Stimulated activated CD4-positive, alpha-beta T cell treated with anti-CD3 and anti-CD28 coated beads, TNF-alpha, amount 100 ng/mL, for 48 hours (primary cell): ENCODE results near the gene METTL25B.
A peak's percentile ranks its signal among the peaks of the same experiment; 100 is the strongest.

Experiments used
- DNase-seq, 3 donors: peaks; one replicate each; pipeline ENCODE4 v3.0.0-alpha.2; 2020; ENCODE audit warnings: low read depth in 3 of 3

METTL25B gene

DNA sequence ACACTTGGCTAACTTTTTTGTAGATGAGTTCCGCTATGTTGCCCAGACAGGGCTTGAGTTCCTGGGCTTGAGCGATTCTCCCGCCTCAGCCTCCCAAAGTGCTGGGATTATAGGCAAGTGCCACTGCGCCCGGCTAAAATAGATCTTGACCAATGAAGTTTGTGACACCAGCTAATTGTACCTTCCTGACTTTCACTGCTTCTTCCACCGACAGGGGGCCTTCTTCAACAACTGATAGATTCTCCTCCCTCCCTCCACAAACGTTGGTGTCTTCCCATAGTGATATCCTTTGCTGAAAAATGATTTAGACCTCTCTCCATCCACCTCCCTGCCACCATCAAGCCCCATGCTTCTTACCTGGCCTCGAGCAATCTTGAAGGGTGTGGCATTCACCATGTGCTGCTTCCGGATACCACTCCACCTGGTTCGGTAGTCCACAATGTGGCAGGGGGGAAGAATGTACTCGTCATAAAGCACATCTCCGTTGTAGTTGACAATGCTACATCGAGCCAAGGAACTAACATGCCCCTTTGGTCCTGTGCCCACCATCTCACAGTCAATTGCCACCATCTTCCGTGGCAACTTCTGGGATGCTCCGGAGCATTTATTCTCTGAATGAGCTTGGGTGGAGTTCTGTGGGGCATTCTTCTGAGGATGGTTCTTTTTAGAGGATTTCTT, 1.6 kb upstream of the METTL25B start:
- no peak for DNase-seq

DNA sequence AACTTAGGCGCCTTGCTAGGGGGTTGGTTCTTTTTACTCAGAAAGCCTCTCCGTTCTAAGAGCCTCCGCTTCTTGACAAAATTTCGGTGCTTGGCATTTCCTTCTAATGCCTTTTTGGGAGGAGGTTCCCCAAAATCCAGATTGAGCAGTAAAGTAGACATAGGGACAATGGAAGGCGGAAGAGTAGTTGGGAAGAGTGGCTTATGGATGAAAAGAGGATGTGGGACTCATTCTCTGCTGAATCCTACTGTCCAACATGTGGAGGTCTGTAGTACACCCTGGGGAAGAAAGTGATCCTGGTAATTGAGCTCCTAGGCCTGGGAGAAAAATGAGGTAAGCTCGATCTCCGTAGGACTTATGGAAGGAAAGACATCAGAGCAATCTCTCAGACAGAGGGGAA, 777 bp upstream of the METTL25B start:
- no peak for DNase-seq

DNA sequence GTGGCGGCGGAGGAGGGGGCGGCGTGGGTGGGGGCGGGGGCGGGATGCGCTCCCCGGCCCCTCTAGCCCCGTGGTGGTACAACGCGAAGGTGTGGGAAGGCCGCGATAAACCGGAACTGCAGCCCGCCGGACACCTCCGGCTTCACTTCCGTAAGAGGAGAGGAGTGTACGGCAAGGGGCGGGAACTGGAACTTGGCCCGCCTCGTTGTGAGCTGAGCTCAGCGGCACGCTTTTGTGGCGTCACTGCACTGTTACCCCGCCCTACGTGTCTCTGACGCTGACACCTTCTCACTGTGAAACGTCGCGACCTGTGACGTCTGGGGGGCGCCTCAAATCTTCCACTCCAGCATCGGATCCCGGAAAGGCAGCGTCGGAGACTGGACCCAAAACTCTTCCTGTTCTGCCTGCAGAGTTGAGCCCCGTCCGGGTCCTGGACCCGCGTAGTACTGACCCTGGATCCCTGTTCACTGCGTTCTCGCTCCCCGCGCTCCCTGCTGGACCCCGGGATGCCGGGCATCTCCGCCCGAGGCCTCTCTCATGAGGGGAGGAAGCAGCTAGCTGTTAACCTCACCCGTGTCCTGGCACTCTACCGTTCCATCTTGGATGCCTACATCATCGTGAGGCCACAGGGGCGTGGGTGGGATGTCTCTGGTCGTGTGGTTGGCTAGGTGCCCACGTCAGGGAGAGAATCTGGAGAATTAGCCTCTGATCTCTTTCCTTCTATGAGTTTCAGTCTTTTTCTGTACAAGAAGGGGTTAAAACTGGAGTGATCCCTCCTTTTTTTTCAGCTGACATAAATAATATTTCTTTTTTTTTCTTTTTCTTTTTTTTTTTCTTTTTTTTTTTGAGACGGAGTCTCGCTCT, 562 bp downstream of the METTL25B start, which contains the start of gene ISG20L2:
Gene ISG20L2, minus strand, starts transcription at position 168 of the 864 bp plus-strand sequence. CDS start 1,114 bp downstream, outside the sequence.
- DNase-seq, result peak; percentile 92 to 97 (median 94)

DNA sequence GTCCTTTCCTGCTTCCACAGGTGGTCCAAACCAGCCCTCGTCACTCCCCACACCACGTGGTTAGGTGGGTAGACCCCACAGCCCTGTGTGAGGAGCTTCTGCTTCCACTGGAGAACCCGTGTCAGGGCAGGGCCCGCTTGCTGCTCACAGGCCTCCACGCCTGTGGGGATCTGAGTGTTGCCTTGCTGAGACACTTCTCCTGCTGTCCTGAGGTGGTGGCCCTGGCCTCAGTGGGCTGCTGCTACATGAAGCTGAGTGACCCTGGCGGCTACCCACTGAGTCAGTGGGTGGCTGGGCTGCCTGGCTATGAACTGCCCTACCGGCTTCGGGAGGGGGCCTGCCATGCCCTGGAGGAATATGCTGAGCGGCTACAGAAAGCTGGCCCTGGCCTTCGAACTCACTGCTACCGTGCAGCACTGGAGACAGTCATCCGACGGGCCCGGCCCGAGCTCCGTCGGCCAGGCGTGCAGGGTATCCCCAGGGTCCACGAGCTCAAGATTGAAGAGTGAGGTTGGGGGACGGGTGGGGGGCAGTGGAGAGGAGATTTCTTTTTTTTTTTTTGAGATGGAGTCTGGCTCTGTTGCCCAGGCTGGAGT, 5.8 kb downstream of the METTL25B start:
- no peak for DNase-seq

DNA sequence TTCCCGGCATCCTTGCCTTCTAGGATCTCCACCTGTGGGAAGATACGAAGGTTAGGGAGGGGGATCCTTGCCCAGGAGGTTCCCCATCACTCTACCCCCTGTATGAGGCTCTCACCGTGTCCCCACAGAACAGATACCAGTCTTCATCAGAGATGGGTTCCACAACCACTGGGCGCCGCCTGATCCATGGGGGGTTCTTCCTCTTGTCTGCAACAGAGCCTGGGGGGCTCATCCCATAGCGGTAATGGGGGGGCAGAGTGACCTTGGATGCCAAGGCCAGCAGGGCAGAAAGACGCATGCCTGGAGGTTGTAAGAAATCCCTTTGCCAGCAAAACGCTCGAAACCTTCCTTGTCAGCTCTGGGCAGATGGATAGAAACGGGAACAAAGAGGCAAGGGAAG, 10.1 kb downstream of the METTL25B start:
- DNase-seq, result no peak

DNA sequence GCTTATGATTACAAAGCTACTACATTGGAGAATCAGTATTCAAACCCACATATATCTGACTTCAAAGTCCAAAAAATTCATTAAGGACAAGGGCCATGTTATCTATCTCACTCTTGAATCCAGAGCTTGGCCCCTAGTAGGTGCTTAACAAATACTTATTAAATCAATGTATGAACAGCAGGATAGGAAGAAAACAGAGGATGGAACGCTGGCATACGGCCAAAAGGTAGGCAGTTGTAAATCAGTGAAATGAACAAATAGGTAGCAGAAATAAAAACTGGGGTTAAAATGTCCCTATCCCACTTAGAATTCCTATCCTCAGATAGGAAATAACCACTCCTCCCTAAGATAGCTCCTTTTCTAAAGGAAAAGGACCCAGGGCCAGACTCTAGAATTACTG, 10.6 kb downstream of the METTL25B start:
- no peak for DNase-seq

DNA sequence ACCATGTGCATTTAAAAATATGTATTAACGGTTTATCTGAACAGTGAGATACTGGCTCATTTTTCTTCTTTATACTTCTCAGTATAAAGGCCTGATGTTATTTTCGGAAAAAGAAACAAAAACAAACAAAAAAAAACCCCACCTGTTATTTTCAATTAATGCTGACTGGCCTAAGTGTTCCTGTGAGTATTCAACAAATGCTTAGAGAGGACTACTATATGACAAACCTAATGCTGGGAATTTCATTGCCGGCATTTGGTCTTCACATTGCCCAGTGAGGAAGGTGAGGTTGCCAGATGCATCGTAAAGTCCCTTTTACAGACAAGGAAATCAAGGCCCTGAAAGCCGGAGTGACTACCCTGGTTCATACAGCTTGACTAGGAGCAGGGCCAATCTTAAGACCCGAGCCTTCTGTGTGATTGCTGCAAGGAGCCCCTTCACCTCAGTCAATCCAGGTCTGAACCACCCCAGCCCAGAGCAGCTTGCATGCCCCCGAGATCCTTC, 12.0 kb downstream of the METTL25B start:
- no peak for DNase-seq

DNA sequence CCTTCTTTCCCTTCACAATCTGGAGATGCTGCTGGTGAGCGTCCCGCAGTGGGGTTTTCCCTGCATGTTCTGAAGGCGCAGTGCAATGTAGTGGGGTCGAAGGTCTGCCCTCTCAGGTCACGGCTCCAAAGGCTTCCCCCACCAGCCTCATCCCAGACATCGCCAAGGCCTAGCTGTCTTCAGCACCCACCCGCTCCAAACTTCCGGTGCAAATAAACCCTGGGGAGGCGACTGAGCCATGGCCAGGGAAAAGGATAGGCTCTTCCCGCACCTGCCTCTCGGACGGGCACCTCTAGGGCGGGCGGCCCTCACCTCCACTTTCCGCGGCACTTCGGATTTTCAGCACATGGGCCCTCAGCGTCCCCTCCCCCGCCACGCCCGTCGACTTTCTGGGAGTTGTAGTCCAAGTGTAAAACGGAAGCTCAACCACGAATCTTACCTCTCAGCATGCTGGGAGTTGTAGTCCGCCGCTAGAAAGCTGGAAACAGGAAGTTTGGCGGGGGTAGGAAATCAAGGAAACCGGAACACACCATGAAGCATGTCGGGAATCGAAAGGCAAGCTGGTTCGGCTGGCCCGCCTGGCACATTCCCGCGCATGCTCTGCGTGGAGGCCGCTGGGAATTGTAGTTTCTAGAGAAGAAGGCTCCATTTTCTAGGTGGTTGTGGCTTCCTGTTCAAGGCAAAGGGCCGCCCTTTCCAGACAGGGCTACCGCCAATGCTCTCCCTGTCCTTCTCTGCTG, 12.6 kb downstream of the METTL25B start, which contains the start of gene MRPL24:
Gene MRPL24, minus strand, starts transcription at position 348 of the 740 bp plus-strand sequence. CDS start 2,384 bp downstream, outside the sequence.
- peak; percentile 91 to 97 (median 94) for DNase-seq

DNA sequence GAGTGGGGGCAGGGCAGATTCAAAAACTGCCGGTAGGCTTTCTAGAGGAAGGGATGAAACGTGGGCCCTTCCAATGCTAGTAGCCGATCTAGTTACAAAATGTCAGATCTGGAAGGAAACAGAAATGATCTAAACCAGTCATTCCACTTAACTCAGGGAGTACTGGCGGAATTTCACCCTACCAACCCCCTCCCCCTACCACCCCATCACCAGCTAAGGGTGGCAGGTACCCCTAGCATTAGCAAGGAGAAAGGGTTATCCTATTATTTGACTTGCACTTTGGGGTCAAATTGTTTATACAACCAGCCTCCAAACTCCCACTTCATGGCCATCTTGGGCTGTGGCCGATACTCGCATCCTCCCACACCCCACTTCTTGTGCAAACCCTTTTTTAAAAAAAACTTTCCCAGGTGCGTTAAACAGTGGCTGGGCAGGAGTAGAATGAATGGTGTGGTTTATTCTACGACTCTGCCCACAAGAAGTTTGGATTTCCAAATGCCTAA, 13.3 kb downstream of the METTL25B start:
- DNase-seq, result no peak

DNA sequence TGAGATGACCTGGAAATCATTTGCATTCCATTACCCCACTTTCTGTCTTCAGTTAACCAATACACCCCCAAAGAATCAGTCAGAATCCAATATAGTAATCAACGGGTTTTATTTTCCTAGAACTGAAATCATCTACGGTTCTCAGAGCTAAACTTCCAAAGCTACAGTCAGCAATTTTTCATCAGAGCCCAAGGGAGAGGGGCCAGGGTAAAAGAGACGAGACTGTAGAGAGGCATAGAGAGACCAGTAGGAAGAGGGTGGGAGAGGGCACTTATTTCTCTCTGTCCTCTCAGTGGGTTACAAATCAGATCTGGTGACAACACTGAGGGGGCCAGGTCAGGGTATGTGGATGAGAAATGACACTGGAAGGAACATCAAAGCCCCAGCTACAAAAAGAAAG, 13.7 kb downstream of the METTL25B start:
- DNase-seq, result no peak

DNA sequence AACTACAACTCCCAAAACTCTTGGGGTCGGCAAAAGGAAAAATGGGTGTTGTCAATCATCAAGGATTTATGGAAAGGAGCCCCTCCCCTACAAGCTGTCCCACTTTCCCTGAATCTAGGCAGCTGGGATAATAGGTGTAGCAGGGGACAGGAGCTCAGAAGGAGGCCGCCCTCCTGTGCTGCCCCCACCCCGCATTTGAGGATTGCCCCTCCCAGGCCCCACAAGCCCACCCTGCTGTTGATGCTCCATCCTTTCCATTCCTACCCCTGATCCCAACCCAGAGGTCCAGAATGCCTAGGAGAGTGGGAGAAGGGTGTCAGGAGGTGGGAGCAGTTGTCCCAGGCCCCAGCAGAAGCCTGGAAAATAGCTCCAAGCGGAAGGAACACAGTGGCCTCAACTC, 14.5 kb downstream of the METTL25B start:
- DNase-seq, result no peak

DNA sequence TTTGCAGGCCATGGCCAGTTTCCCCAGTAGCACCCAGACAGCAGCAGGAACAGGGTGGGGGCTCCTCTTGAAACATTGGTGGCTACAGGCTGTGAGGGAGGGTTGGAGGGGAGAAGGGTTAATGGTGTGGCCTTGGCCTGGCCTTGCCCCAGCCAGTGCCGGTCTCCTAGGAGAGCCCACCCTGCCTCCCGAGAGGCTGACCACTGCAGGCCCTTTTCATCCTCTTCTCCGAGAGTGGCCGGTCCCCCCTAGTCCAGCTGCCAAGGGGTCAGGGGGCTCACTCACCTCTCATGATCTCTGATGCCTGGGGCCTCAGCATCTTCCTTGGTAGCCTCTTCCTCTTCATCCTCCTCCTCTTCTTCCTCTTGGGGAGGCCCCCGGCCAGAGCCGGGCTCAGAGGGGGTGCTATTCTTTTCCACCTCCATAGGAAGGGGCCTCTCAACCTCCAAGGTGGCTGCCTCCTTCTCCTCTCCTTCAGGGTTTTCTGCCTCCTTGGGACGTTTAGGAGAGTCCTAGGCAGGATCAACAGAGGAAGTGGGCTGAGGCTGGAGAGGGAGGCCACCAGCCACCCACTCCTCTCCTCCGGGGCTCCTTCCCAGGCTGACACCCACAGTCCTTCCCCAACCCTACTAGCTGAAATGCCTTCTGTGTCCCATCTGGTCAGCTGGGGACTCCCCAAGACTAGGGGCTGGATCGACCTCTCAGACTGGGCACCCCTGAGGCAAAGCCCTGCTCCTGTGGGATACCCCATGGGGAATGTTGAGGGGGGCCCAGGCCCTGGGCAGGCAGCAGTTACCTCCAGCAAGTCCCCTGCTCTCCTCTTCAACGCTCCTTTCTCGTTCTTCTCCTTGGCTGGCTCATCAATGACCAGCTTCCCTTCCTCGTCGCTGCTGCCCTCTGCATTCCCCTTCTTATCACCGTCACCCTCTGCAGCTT, 15.4 kb downstream of the METTL25B start:
- no peak for DNase-seq

DNA sequence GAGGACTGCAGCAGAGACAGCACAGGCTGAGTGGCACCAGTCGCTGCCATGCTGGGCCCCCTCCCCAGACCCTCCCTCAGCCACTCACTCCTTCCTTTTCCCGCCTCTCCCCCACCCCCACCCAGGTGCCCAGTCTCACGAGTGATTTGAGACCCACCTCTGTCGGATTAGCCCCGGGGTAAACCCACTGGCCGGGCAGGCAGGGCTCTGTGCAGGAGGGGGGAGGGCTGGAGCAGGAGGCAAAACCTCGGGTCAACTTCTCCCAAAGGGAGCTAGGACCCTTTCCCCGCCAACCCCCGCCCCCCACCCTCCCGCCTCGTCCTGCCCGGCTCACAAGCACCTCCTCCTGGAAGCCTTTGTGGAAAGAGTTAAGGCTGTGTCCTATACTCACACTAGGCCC, 16.1 kb downstream of the METTL25B start:
- DNase-seq, result no peak

DNA sequence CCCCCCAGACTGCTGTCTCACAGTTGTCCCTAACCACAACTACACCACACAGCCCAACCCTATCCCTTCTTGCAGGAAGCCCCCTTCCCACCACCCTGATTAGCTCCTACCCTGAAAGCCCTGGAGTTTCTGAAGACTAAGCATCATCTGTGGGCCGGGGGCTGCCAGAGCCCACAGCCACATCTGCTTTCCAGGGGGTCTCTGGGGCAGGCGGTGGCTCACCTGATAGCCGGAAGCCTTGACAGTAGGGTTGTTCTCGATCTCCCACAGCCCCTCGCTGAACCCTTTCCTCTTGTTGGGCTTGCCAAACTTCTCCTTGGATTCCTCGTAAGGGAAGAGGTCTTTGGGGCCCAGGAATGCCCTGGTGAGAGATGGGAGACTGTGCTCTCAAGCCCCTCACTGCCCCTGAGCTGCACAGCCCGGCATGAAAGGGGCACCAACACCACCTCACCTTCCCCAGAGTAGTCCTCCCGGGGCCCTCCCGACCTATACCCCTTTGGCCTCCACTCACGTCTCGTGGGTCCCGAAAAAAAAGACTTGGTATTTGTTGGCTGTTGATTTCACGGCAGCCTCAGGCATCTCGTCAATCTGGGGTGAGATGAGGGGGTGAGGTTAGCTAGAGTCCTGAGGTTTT, 16.6 kb downstream of the METTL25B start:
- DNase-seq, result no peak

DNA sequence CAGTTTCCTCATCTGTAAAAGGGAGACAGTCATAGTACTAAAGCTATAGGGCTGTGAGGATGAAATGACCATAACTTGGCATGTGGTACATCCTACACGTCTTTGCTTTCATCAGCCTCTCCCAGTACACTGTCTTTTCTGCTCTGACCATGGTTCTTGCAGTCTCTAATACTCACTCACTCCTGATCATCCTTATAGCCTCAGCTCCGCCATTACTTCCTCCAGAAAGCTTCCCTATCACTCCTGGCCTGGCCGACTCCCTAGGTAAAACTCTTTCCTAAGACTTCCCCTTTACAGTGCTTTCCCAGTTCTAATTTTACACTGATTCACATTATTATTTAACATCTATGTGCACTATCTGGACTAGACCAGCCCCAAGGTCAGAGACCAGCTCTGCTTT, 17.6 kb downstream of the METTL25B start:
- no peak for DNase-seq

DNA sequence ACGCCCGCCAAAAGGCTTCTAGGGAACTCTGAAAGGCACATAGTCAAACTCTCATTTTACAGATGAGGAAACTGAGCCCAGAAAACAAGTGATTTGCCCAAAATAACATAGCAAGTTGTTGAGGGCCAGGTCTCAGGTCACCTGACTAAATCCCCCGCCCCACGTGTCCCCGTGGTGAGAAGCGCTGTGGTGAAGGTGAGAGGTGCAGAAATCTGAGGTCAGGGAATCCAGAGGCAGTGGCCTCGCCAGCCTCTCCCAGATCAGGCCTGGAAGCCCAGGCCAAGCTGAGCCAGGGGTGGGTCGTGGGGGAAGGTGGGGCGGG, 18.1 kb downstream of the METTL25B start:
- no peak for DNase-seq

DNA sequence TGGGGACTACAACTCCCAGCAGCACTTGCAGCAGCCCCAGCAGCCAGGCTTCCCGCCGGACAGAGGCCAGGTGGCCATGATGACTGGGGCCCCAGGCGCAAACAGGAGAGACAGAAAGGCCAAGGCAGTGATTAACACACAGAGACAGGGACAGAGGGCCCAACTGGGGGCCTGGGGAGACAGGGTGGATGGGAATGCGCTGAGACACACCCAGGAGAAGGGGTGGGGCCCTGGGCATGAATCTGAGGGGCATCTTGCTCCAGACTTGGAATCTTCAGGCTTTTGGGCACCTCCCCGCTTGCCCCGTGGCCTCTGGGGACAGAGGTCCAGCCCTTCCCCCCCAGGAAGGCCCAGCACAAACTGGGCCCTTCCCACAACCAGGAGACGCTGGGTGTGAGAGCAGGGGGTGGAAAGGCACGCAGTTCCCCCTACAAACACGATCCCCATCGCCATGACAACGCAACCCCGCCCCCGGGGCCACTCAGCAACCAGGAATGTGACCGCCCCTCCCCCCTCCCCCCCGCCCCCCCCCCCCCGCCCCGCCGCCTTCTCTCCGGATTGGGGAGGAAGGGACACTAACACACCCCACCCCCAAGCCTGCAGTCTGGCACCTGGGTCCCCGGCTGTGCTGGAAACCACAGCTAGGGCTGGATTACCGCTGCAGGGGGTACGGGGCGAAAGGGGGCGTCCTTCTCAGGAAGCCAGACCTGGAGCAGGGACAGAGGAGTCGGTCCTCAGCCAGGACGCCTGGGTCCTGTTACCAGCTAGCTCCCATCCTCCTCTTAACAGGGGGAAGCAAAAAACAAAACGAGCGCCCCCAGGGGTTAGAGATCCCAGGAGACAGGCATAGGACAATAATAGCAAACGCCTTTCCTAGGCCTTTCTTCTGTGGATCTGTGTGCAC, 18.7 kb downstream of the METTL25B start:
- DNase-seq, result no peak

DNA sequence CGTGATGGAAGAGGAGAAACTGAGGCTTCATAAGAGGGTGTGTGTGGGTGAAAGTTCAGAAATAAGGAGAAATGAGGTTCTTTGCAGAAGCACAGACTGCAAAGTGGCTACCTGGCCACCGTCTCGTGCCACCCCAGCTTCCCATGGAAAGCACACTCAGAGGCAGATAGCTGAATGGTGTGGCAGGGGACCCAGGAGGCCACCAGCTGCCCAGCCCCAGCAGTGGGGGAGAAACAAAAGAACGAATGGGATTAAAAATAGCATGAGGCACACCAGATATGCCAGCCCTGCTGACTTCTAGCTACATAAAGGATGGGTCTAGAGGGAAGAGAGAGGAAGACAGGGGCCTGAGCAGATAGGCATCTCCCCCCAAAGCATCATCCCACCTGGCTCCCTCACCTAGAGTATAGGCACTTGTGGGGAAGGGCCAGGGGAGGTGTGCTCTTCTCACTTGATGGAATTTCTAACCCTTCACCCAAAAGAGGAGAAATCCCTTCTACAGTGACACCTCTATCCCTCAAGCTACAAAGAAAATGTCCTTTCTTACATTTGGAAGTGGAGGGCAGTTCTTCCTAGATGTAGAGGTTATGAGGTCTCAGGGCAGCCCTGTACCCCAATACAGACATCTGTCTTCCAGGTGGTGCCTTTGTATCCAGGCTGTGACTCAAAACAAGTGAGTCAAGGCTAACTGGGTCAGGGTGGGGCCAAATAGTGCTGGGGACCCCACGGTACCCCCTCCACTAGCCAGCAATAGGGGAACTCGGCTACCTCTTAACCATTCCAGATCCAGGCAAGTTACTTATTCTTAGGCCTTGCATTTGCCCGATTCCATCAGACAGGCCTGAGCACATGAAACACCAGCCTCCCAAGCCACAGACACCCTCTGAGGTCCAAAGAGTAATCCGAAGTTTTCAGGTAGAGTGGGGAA, 19.7 kb downstream of the METTL25B start:
- no peak for DNase-seq
